HG03108 (cell line): ENCODE measurements around the gene NPAS3.

Experiments used
- ATAC-seq: cut with Tn5 transposase; IDR thresholded peaks from one replicate; pipeline ENCODE4 v1.9.1; 2021; ENCODE audit warnings: moderate library complexity; ENCODE audit not compliant: unreplicated experiment

The NPAS3 gene

DNA sequence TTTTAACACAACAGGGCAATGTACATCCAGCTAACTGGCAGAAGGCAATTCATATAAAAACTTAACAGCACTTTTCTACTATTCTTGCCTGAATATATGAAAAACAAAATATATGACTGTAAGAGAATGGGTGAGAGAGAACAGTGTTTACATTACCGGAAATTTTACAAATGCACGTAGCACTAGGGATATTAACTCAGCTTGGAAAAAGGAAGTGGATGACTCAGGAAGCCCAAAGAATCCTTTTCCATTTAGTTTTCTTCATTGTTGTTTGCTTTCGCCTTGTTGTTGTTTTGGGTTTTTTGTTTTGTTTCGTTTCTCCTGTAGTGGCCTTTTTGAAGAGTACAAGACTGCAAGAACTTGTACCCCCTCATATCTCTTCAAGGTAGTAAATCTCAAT is 716.7 kb downstream of the NPAS3 start:
- ATAC-seq, result no peak

DNA sequence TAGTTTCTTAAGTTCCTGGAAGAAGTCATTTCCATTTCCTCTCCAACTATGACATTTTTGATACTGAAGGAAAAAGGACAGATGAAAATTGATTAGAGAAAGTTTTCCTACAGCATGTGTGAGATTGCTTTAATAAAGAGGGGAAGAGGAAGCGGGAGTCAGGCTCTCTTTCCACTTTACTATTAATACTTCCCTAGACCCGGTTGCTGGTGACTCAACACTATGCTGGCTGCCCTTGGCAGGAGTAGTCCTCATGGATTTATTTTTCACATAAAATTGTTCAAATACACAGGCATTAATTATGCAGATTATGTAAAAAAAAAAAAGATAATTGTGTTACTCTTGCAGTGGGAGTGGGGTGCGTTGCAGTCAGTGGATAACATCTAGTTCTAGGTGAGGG is 718.8 kb downstream of the NPAS3 start:
- no peak for ATAC-seq

DNA sequence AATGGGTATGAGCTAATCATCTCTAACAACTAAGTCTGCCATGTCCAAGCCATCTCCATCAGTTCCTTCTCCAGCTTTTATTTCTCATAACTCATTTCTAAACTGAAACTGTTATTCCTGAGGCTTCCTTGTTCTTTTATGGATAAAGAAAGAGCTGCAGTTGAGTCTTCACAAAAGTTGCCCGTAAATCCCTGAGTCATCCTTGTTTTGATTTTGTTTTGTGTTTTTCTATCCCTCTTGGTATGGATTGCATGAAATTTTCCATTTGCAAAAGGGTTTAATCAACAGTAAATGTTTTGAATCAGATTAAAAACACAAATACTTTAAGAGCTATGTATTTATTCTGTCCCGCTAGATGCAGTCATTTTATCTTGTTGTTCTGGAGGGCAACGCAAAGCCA is 721.6 kb downstream of the NPAS3 start:
- ATAC-seq, result no peak

DNA sequence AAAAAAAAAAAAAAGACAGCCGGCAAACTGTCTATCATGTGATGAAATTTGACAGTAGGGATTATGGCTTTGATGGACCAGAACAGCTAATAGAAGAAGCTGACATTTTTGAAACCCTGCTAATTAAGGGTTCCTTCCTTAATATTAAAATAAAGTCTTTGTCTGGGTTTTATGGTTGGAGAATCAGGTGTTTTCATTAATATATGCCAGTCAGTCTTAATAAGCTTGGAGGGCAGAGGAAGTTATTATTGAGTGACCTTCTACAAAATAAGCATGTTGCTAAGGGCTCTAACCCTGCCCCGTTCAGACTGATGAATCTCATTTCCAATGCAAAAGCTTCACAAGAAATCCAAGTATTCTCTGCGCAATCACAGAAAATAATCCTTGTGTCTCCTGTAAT is 722.4 kb downstream of the NPAS3 start:
- no peak for ATAC-seq

DNA sequence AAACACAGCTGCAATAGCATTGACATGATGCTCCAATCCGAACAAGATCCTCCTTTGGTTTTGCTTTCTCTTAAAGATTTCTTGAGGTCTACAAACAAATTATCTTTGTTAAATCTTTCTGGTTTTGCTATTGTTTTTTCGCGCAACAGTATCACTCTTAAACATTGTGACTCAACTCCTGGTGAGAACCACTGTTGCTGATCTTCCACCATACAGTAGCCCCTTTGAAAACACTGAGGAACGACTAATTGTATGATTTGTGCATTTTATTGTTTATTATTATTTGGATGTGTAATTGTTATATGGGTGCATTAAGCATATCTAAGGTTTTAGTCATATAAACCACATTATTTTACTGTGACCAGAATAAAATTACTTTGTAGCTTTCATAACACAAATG is 729.4 kb downstream of the NPAS3 start:
- ATAC-seq, result no peak

DNA sequence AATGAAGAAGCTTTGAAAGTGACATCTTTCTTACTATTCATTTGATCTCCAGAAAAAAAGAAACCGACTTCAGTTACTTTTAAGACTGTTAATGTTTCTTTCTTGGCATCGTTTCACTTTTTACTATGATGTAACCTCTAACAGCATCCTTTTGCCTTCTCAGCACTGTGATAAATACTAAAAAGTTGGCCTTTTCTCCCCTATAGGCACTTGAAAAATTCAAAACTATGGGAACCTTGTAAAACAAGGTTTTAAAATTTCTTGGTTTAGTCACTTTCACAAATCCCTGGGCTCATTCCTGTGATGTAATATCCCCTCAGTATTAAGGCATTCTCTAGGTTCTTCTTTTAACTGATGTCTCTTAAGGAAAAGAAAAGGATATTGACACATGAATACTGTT is 730.4 kb downstream of the NPAS3 start:
- ATAC-seq, result no peak

DNA sequence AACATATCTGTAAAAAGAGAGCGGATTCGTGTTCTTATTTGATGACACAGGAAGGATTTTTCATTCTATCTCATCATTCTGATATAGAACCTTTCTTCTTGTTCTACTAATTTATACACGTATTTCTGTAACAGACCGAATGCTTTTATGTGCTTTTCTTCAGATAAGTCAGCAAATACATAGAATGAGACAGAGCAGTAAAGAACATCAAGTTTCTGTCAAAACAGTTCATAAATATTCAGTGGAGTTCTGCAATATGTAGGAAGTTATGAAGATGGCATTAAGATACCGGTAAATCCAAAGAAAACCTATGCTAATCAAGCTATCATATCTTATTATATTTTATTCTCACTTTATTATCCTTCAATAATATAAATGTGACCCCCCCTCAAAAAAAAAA is 731.6 kb downstream of the NPAS3 start:
- ATAC-seq, result no peak

DNA sequence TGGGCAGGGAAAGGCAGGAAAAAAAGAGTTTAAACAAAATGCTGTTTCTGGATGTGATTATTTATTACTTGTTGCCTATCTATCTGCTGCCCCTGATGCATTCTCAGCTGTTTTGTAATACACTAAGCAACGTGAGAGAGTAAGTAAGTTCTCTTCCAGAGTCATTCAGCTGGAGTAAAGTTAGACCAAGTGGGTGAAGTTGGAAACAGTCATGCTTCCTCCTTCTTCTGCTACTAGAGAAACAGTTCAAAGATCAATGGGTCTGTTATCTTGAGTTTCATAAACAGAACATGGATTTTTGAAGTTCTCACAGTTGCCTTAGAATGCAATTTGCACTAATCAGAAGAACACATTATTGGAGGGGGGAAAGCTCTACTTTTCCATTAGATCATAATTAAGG is 732.9 kb downstream of the NPAS3 start:
- no peak for ATAC-seq

DNA sequence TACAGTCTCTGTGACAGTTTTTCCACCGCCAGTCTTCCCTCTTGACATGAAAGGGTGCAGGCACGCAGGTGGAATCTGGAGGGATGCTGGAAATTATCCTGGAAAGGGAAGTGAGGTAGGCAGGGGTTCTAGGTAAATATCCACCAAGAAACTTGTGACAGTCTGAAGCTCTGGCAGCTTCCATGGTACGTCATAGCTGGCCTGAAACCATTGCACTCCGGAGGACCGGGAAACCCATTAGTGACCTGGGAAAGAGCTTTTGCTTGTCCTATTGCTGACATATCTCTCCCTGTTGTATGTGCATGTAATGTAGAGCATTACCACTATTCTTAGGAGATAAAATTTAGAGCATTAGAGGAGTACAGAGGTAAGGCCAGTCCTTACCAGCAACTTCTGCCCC is 736.2 kb downstream of the NPAS3 start:
- no peak for ATAC-seq

DNA sequence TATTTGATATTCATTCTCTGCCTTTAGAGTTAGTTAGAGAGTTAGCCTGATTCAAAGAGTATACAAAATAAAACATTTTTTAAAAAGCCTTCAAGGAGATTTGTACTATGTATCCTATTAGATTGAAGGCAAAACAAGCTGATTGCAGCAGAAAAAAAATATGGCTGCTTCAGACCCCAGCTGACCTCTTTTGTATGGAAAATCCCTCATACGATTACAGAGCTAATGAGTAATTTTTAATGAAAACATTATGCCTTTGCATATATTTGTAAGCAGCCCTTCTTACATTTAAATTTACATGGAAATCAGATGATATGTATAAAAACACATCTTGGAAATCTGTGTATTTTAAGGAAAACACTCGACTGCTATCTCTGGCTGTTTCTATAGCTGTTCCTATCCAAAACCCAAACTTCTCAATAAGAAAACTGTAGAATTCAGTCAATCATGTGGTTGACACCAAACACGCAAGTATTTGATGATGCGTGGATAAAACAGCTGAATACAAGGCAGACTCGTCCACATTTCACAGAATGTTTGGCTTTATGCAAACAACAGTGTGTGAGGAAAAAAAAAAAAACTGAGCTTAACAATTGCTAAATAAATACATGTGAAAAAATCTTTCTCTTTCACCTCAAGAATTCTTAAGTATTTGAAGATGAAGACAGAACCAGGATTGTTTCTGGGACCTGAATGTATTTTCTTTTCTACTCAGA is 736.9 kb downstream of the NPAS3 start:
- no peak for ATAC-seq

DNA sequence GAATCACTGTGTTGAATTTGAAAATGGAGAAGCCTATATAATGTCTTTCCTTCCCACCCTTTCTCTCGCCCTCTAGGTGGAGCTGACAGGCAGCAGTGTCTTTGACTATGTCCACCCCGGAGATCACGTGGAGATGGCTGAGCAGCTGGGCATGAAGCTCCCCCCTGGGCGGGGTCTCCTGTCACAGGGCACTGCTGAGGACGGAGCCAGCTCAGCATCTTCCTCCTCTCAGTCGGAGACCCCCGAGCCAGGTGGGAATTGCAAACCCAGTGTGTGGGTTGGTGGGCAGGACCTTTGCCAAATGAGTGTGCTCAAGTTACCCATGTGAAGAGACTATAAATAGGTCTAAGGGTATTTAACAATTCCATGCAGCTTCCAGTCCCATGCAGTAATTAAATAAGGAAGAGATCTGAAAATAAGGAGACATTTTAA is 737.5 kb downstream of the NPAS3 start:
- no peak for ATAC-seq

DNA sequence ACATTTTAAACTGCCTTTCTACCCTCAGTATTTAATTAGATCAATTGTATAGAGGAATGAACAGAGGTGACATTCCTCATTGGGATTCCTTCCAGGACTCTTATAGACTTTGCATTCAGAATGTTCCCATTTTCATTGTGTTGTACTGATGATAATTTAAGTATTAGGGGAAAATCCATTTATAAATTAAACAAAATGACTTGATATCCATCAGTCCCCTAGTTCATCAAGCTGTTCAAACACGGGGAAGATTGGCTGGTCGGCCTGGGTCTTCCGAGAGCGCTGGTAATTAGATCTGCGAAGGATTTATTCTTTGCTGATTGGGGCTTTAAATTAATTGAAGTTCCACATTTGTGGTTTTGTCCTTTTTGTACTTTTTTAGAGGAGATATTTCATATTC is 738.2 kb downstream of the NPAS3 start:
- no peak for ATAC-seq

DNA sequence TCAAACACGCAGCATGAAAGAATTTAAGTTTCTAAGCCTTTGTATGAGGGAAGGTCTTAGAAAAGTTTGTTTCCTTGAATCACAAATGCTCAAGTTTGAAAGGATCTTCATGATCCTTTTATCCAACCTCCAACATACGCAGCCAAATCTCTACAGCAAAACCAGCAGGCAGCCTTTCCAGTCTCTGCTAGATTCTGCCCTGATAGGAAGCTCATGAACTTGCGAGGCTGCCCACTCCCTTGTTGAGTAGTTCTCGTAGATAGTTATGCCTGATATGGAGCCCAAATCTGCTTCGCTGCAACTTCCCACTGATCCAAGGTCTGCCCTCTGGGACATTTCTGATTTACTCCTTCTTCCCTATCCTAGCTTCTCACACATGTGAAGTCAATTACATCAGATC is 739.3 kb downstream of the NPAS3 start:
- no peak for ATAC-seq

DNA sequence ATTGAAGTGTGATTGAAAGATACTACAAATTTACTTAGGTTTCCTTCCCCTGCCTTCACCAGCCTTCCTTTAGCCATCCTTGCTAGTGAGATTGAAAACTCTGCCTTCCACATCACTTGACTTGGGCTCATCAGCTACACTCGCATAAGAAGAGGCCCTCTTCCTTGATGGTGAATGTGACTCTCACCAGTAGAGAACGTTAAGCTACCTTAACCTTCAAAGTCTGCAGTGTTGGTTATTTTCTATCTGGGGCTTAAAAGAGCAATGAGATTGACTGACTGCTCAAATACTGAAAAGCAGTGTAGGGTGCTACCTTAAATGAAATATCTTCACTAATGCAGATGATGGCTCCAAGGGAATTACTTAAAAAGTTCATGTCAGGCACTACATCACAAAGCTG is 740.3 kb downstream of the NPAS3 start:
- ATAC-seq, result no peak

DNA sequence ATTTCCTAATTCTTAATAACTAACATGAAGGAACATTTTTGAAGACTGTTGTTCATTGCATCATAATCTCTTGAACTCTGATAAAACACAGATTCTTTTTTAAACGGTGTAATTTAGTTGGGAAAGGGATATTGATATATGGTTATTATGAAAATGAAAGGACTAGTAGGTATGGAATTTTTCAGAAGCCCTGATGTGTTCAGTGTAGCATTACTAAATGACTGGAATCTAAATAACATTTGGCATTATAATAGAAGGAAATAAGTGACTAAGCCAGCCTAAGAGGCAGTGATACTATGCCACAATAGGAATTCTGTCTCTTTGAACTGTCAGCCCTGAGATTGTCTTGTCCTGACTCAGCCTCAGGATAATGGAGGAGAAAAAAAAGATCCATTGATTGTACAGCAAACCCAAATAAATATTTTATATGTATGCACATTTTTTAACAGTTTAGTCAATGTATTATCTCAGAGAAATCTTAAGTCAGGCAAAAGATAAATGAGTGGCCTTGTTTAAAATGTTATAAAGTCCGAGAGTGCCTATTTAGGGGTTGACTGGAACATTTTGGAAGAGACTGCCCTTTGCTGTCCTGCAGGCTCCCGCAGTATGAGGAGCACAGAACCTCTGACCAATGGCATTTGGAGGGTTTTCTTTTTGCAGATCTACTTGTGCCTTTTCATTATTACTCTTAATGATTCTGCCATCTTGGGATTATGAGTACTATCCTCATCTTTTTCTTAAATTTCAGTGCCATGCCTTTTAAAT is 741.0 kb downstream of the NPAS3 start:
- no peak for ATAC-seq

DNA sequence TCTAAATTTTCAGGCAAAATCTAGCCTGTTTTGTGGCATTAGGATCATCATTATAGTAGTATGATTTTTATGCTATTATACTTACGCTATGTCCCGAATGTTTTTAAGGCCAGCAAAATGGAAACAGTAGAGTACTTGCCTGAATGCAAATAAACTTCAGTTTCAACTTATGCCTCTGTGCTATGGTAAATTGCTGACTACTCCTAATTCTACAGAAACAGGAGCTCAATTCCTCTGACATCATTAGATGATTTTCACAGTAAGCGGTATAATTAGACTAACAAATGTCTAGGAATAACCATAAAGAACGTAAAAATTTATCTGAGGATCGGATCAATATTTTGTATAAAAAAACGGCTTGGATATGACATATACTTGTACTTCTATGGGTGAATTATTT is 742.2 kb downstream of the NPAS3 start:
- ATAC-seq, result no peak

DNA sequence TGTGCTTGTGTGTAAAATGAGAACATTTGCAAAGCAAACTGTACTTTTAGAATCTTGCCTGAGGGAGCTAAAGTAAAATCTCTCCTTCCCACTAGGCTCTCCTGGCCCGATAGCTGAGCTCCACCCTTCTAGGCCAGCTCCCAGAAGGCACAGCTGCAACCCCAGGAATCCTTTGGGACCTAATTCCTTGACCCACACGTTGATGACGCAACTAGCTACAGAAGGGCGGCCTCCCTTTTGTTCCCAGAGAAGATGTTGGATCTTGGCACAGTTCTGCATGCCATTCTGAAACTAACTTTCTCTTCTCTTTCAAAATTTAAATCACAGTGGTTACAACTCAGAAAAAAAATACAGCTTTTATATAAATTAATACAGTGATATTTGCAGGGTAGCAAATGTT is 744.1 kb downstream of the NPAS3 start:
- ATAC-seq, result no peak

DNA sequence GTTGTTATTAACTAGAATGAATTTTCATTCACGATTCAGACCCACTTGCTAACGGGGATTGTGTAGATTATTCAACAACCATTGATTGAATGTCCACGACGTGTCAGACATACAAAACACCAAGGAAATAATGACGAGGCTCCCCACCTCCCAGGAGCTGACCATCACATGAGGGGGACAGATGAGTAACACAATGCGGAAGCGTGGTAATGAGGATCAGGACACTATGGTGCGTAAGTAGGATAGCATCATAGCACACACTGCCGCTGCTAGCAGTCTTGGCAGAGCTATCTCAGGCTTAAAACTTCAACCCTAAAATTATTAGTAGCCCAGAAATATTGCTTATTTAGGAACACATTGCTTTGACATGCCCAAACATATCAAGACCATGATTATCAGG is 746.3 kb downstream of the NPAS3 start:
- no peak for ATAC-seq

DNA sequence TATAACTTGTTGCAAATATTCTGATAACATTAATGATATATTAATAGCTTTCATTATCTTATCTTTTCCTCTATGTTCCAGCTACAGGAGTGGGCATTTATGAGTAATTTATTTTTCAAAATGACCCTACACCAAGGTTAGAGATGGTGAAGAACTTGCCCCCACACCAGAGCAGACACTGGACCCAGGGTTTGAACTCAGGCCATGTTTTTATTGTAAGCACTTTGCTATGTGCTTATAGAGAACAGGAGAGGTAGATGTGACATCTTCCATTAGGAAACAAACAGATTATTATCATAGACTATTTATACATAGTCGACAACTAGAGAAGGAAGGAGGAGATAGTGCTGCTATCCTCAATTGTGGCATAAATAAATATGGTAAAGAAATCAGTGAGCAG is 747.0 kb downstream of the NPAS3 start:
- no peak for ATAC-seq

DNA sequence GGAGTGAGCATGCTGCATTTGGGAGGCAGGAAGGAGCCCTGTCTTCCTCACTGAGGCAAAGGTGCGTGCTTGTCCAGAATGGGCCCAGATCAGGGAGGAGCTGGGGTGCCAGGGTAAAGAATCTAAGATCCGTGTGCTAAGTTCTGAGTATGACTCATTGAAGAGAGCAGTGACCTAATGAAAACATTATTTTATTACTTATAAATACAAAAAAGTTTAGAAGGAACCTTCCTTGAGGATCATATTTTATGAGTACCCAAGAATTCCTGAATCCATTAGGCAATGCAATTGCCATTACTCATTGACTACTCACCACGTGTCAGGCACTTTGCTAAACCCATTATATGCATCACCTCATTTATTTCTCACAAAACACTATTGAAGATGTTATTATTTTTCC is 747.5 kb downstream of the NPAS3 start:
- no peak for ATAC-seq

DNA sequence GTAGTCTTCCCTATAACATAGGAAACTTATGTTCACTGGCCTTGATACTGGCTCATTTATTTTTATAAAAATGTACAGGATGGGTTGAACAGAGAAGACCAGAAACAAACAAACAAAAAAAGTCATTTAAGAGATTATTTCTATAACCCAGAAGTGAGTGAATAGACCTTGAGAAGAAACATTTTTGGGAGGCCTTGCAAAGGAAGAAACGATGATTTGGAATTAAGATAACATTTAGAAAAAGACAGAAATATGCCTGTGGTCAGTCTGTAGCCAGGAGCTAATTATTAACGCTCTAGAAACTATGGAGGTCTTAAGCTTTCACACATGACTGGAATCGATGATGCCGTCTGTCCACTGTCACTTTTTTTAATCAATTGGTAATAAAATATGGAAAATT is 748.2 kb downstream of the NPAS3 start:
- ATAC-seq, result no peak

DNA sequence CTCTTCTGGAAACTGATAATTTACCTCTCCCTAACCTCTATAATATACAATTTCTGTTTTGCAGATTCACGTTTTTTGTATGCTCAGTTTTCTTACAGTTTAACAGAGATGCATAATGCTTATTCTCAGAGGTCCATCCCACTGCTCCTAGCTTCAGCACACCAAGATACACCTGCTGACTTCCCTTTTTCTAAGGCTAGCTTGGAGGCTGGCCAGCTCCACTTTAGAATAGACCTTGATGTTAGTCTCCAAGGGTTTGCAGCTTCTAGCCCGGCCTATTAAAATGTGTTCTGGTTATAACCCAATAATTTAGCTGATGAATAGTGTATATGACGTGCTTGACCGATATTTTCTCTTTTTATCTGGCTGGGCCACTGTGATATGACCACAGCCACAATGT is 751.0 kb downstream of the NPAS3 start:
- no peak for ATAC-seq

DNA sequence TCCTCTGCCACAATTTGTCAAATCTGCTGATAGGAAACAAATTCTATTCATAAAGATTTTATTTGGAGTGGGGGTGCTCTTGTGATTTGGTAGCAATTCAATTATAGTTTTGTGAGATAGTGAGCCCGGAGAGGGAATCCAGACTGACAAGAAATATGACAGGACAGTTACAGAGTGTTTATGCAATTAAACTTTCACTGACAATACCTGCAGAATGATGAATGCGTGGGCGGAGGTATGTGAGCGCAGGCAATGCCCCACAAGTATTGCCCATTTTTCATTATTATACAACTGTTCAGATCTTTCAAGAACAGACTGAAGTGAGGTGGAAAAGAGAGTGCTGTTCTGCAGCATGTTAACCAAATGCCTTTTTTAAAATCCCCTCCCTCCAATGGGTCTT is 753.2 kb downstream of the NPAS3 start:
- ATAC-seq, result no peak
